Tibial nerve (tissue), 4 donors: ENCODE data around the gene FNBP1. TPM values are rescaled to one million over a fixed set of nuclear protein-coding genes. Genes with fewer than 3 reads are reported as not detected.

ENCODE experiments used
- DNase-seq, 2 donors: peaks; one replicate each; pipeline ENCODE4 v3.0.0-alpha.2; 2019; ENCODE audit warnings: low spot score in 2 of 2
- H3K27ac ChIP-seq, 4 donors: fragments of 200-600 bp; sonication (generic) in 3 of 4; one replicate each; pipeline ENCODE4 v1.5.1; 2017 to 2019; ENCODE audit warnings: mild to moderate bottlenecking in 1 of 4
- H3K27me3 ChIP-seq, 2 donors: fragments of 200-600 bp; sonication (generic) in 1 of 2; one replicate each; pipeline versions ENCODE4 v1.5.1 to v1.6.0; 2017 to 2019
- H3K36me3 ChIP-seq, 3 donors: fragments of 200-600 bp; sonication (generic); one replicate each; pipeline ENCODE4 v1.5.1; 2018 to 2019
- H3K4me1 ChIP-seq, 4 donors: fragments of 200-600 bp; sonication (generic) in 3 of 4; one replicate each; pipeline ENCODE4 v1.5.1; 2017 to 2019
- H3K4me3 ChIP-seq, 4 donors: fragments of 200-600 bp; sonication (generic) in 3 of 4; one replicate each; pipeline ENCODE4 v1.5.1; 2017 to 2019; ENCODE audit warnings: mild to moderate bottlenecking in 1 of 4, moderate library complexity in 1 of 4
- H3K9me3 ChIP-seq, 4 donors: fragments of 200-600 bp; sonication (generic) in 3 of 4; one replicate each; pipeline ENCODE4 v1.5.1; 2017 to 2019
- CTCF ChIP-seq, 5 experiments: fragments of 200-600 bp in 3 of 5; fragments of 450-650 bp in 2 of 5; sonication (generic) in 3 of 5; IDR thresholded peaks; one replicate each; pipeline ENCODE4 v1.5.1; 2016 to 2019; ENCODE audit warnings: antibody characterized with exemption in 5 of 5, mild to moderate bottlenecking in 3 of 5, moderate library complexity in 2 of 5
- EP300 ChIP-seq, 2 donors: sonication (generic); formaldehyde crosslinking; IDR thresholded peaks; one replicate each; pipeline ENCODE4 v1.6.1; 2017; ENCODE audit warnings: antibody characterized with exemption in 2 of 2, mild to moderate bottlenecking in 1 of 2
- POLR2A ChIP-seq, 2 donors: fragments of 450-650 bp; IDR thresholded peaks; one replicate each; pipeline ENCODE4 v1.6.1; 2017; ENCODE audit warnings: antibody characterized with exemption in 2 of 2, mild to moderate bottlenecking in 2 of 2, moderate library complexity in 2 of 2
- WGBS, 2 donors: methylation state at CpG; one replicate each; pipeline ENCODE4 v1.1.5; 2018; 5-methylcytosine and 5-hydroxymethylcytosine counted together
- total RNA-seq, 4 donors: library from RNA; depleted of rRNA; stranded (reverse); fragments of >200 nt; gene quantifications; one replicate each; pipeline ENCODE4 v1.1.0, GENCODE V29; 2016

The FNBP1 gene
- total RNA-seq, 4 donors from 2014 or later, result 77.0 to 114 (median 86.4) TPM

GRCh38 chr9:130030651-130031127, 12.3 kb downstream of the FNBP1 start:
- H3K27ac ChIP-seq, result peak overlapping the region in 1 of 4 donors; percentile 28
- H3K4me1 ChIP-seq, result peaks cover 0 to 85% (median 19%) of the 10 kb centered on the region in 4 donors
- no peak for TF ChIP-seq EP300 (IDR thresholded peaks at IDR 0.05)
- no peak for TF ChIP-seq POLR2A (IDR thresholded peaks at IDR 0.05)
- TF ChIP-seq CTCF (IDR thresholded peaks at IDR 0.05), result no peak
- H3K4me3 ChIP-seq, result no peak overlapping the region
- H3K27me3 ChIP-seq, result no peaks in the 10 kb centered on the region
- peaks cover 0 to 3% (median 0%) of the 10 kb centered on the region in 4 donors for H3K9me3 ChIP-seq
- peaks cover 0 to 7% (median 0%) of the 10 kb centered on the region in 3 donors for H3K36me3 ChIP-seq
- 67 to 82% methylated on average over 3 of the region's 3 CpGs for WGBS, 2 donors
- no peak for DNase-seq

DNA sequence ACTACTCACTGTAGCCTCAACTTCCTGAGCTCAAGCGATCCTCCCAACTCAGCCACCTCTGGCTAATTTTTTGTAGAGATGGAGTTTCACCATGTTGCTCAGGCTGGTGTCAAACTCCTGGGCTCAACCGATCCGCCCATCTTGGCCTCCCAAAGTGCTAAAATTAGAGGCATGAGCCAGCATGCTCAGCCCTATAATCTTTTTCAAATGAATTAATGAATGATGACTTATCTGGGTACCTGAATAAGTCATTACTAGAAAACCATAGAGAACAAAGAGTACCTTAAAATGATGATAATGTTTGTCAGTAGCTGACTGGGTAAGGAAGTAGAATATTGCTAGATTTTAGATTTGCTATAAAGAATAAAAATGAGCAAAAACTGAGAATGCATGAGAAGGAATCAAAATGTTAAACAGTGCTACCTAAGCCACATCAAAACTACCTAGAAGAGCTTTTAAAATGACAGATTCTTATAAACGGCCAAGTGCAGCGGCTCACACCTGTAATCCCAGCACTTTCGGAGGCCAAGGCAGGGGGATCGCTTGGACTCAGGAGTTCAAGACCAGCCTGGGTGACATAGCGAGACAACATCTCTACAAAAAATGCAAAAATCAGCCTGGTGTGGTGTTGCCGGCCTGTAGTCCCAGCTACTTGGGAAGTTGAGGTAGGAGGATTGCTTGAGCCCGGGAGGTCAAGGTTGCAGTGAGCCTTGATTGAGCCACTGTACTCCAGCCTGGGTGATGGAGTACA, 13.6 kb downstream of the FNBP1 start:
- Histone ChIP-seq H3K4me3 (no peak overlapping the region), H3K27me3 (no peaks in the 10 kb centered on the region), H3K9me3 (peaks cover 0 to 3% (median 0%) of the 10 kb centered on the region in 4 donors), H3K36me3 (peaks cover 0 to 7% (median 0%) of the 10 kb centered on the region in 3 donors), H3K4me1 (peaks cover 0 to 80% (median 19%) of the 10 kb centered on the region in 4 donors), H3K27ac (no peak overlapping the region)
- 83 to 88% methylated on average over 10 of the region's 10 CpGs for WGBS, 2 donors
- TF ChIP-seq POLR2A (IDR thresholded peaks at IDR 0.05) (no peak), EP300 (IDR thresholded peaks at IDR 0.05) (no peak), CTCF (IDR thresholded peaks at IDR 0.05) (no peak)
- DNase-seq, result no peak

DNA sequence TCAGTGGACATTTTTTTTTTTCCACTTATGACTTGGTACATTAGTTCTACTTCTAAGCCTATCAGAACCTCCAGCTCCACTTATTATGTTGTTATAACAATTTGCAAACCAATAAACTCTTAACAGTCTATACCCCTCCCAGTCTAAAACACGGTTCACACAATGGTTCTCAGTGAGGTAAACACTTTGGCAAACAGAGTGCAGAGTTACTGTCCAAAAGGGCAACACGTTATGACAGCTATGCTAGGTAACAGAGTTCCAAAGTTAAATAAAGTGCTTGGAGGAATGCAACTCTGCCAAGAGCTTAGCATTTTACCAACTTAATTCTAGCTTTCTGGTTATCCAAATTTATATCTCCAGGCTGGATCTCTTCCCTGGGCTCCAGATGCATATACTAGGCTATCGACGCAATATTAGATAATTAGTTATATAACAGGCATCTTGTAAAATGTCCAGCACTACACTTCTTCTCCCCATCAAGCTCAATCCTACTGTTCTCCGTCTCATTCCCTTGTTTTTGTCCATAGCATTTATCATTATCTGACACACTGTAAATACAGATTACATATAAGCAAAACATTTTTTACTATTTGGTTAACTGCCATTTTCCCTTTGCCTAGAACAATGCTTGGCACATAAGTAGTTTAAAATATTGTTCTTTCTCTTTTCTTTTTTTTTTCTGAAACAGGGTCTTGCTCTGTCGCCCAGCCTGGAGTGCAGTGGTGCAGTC, 14.3 kb downstream of the FNBP1 start:
- peaks cover 0 to 7% (median 0%) of the 10 kb centered on the region in 3 donors for H3K36me3 ChIP-seq
- 67% methylated on average over 6 of the region's 6 CpGs for WGBS, 2 donors
- no peak for DNase-seq
- H3K4me1 ChIP-seq, result peaks cover 0 to 81% (median 21%) of the 10 kb centered on the region in 4 donors
- H3K27ac ChIP-seq, result no peak overlapping the region
- H3K4me3 ChIP-seq, result no peak overlapping the region
- TF ChIP-seq POLR2A (IDR thresholded peaks at IDR 0.05) (no peak), CTCF (IDR thresholded peaks at IDR 0.05) (no peak), EP300 (IDR thresholded peaks at IDR 0.05) (no peak)
- H3K27me3 ChIP-seq, result no peaks in the 10 kb centered on the region
- peaks cover 0 to 3% (median 0%) of the 10 kb centered on the region in 4 donors for H3K9me3 ChIP-seq

DNA sequence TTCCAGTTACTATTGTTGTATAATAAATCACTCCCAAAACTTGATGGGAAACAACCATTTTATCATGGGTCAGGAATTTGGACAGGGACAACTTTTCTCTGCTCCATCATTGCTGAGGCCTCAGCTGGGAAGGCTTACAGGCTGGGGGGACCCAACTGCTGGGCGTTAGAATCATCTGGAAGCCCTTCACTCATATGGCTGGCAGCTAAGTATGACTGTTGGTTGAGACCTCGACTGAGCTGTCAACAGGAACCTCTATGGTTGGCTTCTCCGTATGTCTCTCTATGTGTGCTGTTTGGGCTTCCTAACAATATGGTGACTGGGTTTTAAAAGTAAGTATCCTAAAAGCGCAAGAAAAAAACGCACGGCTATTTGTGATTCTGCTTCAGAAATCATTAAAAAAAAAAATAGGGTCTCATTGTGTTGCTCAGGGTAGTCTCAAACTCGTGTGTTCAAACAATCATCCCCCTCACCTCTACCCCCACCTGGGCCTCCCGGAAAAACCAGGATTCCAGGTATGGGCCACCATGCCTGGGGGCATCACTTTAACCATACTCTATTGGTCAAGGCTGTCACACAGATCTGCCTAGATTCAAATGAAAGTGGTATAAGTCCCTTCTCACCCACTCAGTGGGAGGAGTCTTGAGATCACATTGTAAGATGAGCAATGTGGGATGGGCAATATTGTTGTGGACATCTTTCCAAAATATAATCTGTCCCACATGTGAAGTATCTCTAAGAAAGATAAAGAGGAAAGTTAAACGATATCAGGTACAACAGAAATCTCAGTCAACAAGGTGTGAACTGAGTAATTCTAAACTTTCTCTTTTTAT, 15.2 kb downstream of the FNBP1 start:
- Histone ChIP-seq H3K9me3 (peaks cover 0 to 3% (median 0%) of the 10 kb centered on the region in 4 donors), H3K27ac (no peak overlapping the region), H3K4me1 (peaks cover 0 to 82% (median 23%) of the 10 kb centered on the region in 4 donors), H3K4me3 (no peak overlapping the region), H3K27me3 (no peaks in the 10 kb centered on the region), H3K36me3 (peaks cover 0 to 7% (median 0%) of the 10 kb centered on the region in 3 donors)
- WGBS, 2 donors, result 83 to 88% methylated on average over 9 of the region's 9 CpGs
- no peak for DNase-seq
- no peak for TF ChIP-seq CTCF (IDR thresholded peaks at IDR 0.05)
- no peak for TF ChIP-seq EP300 (IDR thresholded peaks at IDR 0.05)
- no peak for TF ChIP-seq POLR2A (IDR thresholded peaks at IDR 0.05)
